Keratinocyte (primary cell): ENCODE results near the gene CNGA1. TPM values are rescaled to one million over a fixed set of nuclear protein-coding genes. Genes with fewer than 3 reads are reported as not detected.

ENCODE experiments used
- DNase-seq: peaks from one replicate; pipeline ENCODE4 v3.0.0-alpha.2; 2011; ENCODE audit warnings: low read depth, missing footprints, low spot score
- FAIRE-seq: peaks from 2 replicates; lab custom pipeline; 2011; peaks lifted over from hg19 to GRCh38; lab: Jason Lieb, UNC
- H2AFZ ChIP-seq: 2 replicates; pipeline ENCODE4 v1.6.0; 2012; ENCODE audit warnings: low read length, control low read depth, inconsistent platforms; ENCODE audit not compliant: control insufficient read depth
- H3K27ac ChIP-seq: 2 replicates; pipeline ENCODE4 v1.5.1; 2011; ENCODE audit warnings: low read length; ENCODE audit not compliant: control insufficient read depth, insufficient read depth
- H3K27me3 ChIP-seq: 3 replicates; pipeline ENCODE4 v1.6.0; 2011; ENCODE audit warnings: low read length; ENCODE audit not compliant: control insufficient read depth, insufficient read depth; ENCODE audit errors: extremely low read depth
- H3K36me3 ChIP-seq, 2 experiments: 2 replicates in 1 of 2; 3 replicates in 1 of 2; pipeline ENCODE4 v1.5.1; 2011; ENCODE audit warnings: low read length in 2 of 2, mild to moderate bottlenecking in 1 of 2; ENCODE audit not compliant: control insufficient read depth in 2 of 2, insufficient read depth in 2 of 2; ENCODE audit errors: extremely low read depth in 1 of 2
- H3K4me1 ChIP-seq: 3 replicates; pipeline ENCODE4 v1.5.1; 2011; ENCODE audit warnings: low read length; ENCODE audit not compliant: control insufficient read depth, insufficient read depth; ENCODE audit errors: extremely low read depth
- H3K4me2 ChIP-seq: 3 replicates; pipeline ENCODE4 v1.6.0; 2011; ENCODE audit warnings: low read depth, low read length; ENCODE audit not compliant: control insufficient read depth, insufficient read depth; ENCODE audit errors: extremely low read depth
- H3K4me3 ChIP-seq, 3 experiments: fragments of 200-600 bp in 1 of 3; sonication (generic) in 1 of 3; 2 replicates in 2 of 3; 3 replicates in 1 of 3; pipeline ENCODE4 v1.5.1; 2011 to 2016; ENCODE audit warnings: low read length in 3 of 3, mild to moderate bottlenecking in 3 of 3, control low read depth in 2 of 3, inconsistent platforms in 1 of 3, low read depth in 1 of 3, mixed read lengths in 1 of 3, mixed run types in 1 of 3, moderate library complexity in 1 of 3; ENCODE audit not compliant: control insufficient read depth in 2 of 3, insufficient read depth in 2 of 3; ENCODE audit errors: extremely low read depth in 1 of 3
- H3K79me2 ChIP-seq: 2 replicates; pipeline ENCODE4 v1.6.0; 2012; ENCODE audit warnings: low read length; ENCODE audit not compliant: control insufficient read depth, insufficient read depth
- H3K9ac ChIP-seq: 3 replicates; pipeline ENCODE4 v1.6.0; 2011; ENCODE audit warnings: low read length; ENCODE audit not compliant: control insufficient read depth, insufficient read depth; ENCODE audit errors: extremely low read depth
- H3K9me1 ChIP-seq: 3 replicates; pipeline ENCODE4 v1.6.0; 2011; ENCODE audit warnings: low read length; ENCODE audit not compliant: control insufficient read depth, insufficient read depth; ENCODE audit errors: extremely low read depth
- H3K9me3 ChIP-seq: 2 replicates; pipeline ENCODE4 v1.5.1; 2012; ENCODE audit warnings: low read depth, low read length; ENCODE audit not compliant: control insufficient read depth
- H4K20me1 ChIP-seq: 3 replicates; pipeline ENCODE4 v1.6.0; 2011; ENCODE audit warnings: low read length; ENCODE audit not compliant: control insufficient read depth, insufficient read depth; ENCODE audit errors: extremely low read depth
- EZH2 ChIP-seq: IDR thresholded peaks from one replicate; pipeline ENCODE4 v1.6.1; 2012; ENCODE audit warnings: inconsistent platforms, mild to moderate bottlenecking, low read length, moderate library complexity
- dilution Hi-C: fragments of 300-500 bp; cut with MboI; formaldehyde crosslinking; loops from one replicate; pipeline ENCODE4 v1.7.0; 2020; ENCODE audit warnings: low sequenced_read_pairs; ENCODE audit not compliant: extremely low pct_ligation_motif_present
- polyA plus RNA-seq, 5 experiments: library from polyadenylated mRNA; depleted of rRNA in 3 of 5; stranded (reverse) in 3 of 5; stranded (forward) in 1 of 5; unstranded in 1 of 5; fragments of >200 nt; gene quantifications; 1 replicate in 1 of 5; 2 replicates in 3 of 5; 3 replicates in 1 of 5; pipeline versions ENCODE4 v1.2.1 to v1.2.3, GENCODE V29; 2011 to 2012; ENCODE audit warnings: missing spikeins in 2 of 5, low read depth in 1 of 5, low replicate concordance in 1 of 5
- TF ChIP-seq, protein P1 (sequence below), 3 experiments: IDR thresholded peaks in 1 of 3; conservative IDR thresholded peaks in 1 of 3; optimal IDR thresholded peaks in 1 of 3; 2 replicates in 2 of 3; 3 replicates in 1 of 3; pipeline versions ENCODE3 to v1.5.1; 2011; ENCODE audit warnings: low read length in 3 of 3, mild to moderate bottlenecking in 3 of 3, moderate library complexity in 2 of 3, control low read depth in 1 of 3, inconsistent platforms in 1 of 3; ENCODE audit not compliant: insufficient read depth in 2 of 3; ENCODE audit errors: extremely low read depth in 1 of 3

Gene CNGA1
- polyA plus RNA-seq, 1 donor (not counting 4 experiments of a cell fraction or from before 2014, with no cell fraction given): 0.58 TPM

DNA sequence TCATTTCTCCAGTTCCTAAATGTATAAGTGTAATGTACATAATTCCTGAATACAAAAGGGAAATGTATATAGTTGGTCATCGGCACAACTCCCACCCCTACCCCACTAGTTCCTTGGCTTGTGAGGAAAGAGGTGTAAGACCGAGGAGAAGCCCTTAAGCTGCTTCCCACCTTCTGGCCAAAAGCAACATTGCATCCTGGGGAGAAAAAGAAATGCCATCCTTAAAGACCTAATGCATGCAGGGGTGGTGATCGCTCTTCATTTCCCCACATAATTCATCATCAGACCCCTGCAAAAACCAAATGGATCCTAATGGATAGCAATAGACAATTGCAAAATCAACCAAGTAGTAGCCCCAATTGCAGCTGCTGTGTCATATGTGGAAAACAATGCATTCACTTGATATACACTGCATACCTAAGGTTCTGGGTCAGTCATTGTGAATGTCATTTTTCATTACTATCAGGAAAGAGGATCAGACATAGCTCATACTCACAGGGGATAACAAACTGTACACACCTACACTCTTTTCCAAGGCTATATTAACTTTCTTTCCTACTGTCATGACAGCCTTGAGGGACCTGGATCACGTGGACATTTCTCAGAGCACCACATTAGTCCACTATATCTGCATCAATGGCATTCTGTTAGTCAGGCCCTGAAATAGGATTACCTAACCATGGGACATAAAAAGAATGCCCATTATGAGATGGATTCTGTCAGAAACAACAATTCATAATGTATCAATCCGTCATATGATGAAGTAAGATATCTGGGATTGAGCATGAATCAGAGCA is 70.4 kb downstream of the CNGA1 start:
- Histone ChIP-seq H3K4me2 (no peak overlapping the region), H3K4me3 (no peak overlapping the region), H3K27me3 (no peaks in the 10 kb centered on the region), H3K36me3 (no peaks in the 10 kb centered on the region), H3K27ac (no peak overlapping the region), H3K9me3 (no peaks in the 10 kb centered on the region), H3K9ac (no peak overlapping the region), H4K20me1 (no peaks in the 10 kb centered on the region), H3K79me2 (no peaks in the 10 kb centered on the region), H3K4me1 (no peaks in the 10 kb centered on the region), H3K9me1 (no peaks in the 10 kb centered on the region), H2AFZ (no peak overlapping the region)
- FAIRE-seq (no peak), DNase-seq (no peak)
- dilution Hi-C loops: no loop called here
- TF ChIP-seq EZH2: no peak
- TF ChIP-seq, protein P1, sequence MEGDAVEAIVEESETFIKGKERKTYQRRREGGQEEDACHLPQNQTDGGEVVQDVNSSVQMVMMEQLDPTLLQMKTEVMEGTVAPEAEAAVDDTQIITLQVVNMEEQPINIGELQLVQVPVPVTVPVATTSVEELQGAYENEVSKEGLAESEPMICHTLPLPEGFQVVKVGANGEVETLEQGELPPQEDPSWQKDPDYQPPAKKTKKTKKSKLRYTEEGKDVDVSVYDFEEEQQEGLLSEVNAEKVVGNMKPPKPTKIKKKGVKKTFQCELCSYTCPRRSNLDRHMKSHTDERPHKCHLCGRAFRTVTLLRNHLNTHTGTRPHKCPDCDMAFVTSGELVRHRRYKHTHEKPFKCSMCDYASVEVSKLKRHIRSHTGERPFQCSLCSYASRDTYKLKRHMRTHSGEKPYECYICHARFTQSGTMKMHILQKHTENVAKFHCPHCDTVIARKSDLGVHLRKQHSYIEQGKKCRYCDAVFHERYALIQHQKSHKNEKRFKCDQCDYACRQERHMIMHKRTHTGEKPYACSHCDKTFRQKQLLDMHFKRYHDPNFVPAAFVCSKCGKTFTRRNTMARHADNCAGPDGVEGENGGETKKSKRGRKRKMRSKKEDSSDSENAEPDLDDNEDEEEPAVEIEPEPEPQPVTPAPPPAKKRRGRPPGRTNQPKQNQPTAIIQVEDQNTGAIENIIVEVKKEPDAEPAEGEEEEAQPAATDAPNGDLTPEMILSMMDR (optimal IDR thresholded peaks at IDR 0.05 in 1 of 3, IDR thresholded peaks at IDR 0.05 in 1 of 3, conservative IDR thresholded peaks at IDR 0.05 in 1 of 3; ENCODE audit: extremely low read depth in 1 of 3, insufficient read depth in 2 of 3, low read length in 3 of 3): no peak

DNA sequence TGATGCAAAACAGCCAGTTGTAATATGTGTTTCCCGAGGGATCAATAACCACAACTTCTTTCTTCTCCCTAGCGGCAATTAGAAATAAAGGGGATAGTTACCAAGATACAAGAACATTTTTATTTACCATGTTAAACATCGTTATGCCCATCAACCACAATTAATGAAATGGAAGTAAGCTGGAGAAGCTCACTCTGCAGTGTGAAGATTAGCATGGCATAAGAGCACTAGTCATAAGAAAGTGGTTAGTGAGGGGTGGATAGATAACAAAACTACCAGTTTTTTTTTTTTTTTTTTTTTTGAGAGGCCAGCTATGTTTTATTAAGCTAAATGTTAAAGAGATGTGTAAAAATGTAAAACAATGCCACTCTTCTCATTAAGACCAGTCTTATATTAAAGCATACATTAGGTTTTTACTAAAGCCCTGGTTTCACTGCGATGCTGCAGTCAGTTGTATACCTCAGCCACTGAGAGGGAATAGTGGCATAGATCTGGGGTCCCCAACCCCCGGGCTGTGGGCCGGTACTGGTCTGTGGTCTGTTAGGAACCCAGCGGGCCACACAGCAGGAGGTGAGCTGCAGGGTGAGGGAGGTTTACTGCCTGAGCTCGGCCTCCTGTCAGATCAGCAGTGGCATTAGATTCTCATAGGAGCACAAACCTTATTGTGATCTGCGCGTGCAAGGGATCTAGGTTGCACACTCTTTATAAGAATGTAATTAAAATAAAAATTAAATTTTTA is 74.2 kb downstream of the CNGA1 start:
- Histone ChIP-seq H3K27ac (no peak overlapping the region), H3K9me1 (no peaks in the 10 kb centered on the region), H3K4me1 (no peaks in the 10 kb centered on the region), H3K9ac (no peak overlapping the region), H4K20me1 (no peaks in the 10 kb centered on the region), H3K9me3 (no peaks in the 10 kb centered on the region), H3K4me2 (no peak overlapping the region), H3K4me3 (no peak overlapping the region), H3K27me3 (no peaks in the 10 kb centered on the region), H3K36me3 (no peaks in the 10 kb centered on the region), H3K79me2 (no peaks in the 10 kb centered on the region), H2AFZ (no peak overlapping the region)
- TF ChIP-seq EZH2: no peak
- TF ChIP-seq, protein P1 (optimal IDR thresholded peaks at IDR 0.05 in 1 of 3, IDR thresholded peaks at IDR 0.05 in 1 of 3, conservative IDR thresholded peaks at IDR 0.05 in 1 of 3; ENCODE audit: extremely low read depth in 1 of 3, insufficient read depth in 2 of 3, low read length in 3 of 3): no peak
- FAIRE-seq (no peak), DNase-seq (no peak)
- dilution Hi-C loops: no loop called here
